Fibroblast of villous mesenchyme (primary cell): ENCODE measurements around the gene HIVEP3. TPM values are rescaled to one million over a fixed set of nuclear protein-coding genes. Genes with fewer than 3 reads are reported as not detected.

Source experiments
- DNase-seq: peaks from one replicate; pipeline ENCODE4 v3.0.0-alpha.2; 2010; ENCODE audit warnings: low read depth
- H3K4me3 ChIP-seq: 2 replicates; pipeline ENCODE4 v1.5.1; 2011; ENCODE audit warnings: low read depth, mild to moderate bottlenecking, low read length
- CTCF ChIP-seq: IDR thresholded peaks from 2 replicates; pipeline ENCODE4 v1.5.1; 2012; ENCODE audit warnings: low read depth, mild to moderate bottlenecking, low read length; ENCODE audit not compliant: insufficient read depth
- total RNA-seq: library from RNA; depleted of rRNA; stranded (reverse); fragments of >200 nt; gene quantifications from 2 replicates; pipeline ENCODE4 v1.2.3, GENCODE V29; 2012

Gene HIVEP3
- total RNA-seq, 1 donor, result 0.86 TPM

GRCh38 chr1:41882068-41882477, 36.6 kb downstream of the HIVEP3 start:
- no peak for DNase-seq
- TF ChIP-seq CTCF, result no peak
- H3K4me3 ChIP-seq, result no peak overlapping the region

- H3K4me3 ChIP-seq, result no peak overlapping the region
- no peak for DNase-seq
- TF ChIP-seq CTCF, result no peak
These were observed 37.5 kb downstream of the HIVEP3 start for GRCh38 chr1:41880950-41881885.

GRCh38 chr1:41880261-41880660, 38.5 kb downstream of the HIVEP3 start:
- H3K4me3 ChIP-seq, result no peak overlapping the region
- no peak for DNase-seq
- no peak for TF ChIP-seq CTCF

- no peak overlapping the region for H3K4me3 ChIP-seq
- no peak for DNase-seq
- TF ChIP-seq CTCF, result no peak
These were observed 39.1 kb downstream of the HIVEP3 start for GRCh38 chr1:41879617-41880016.

- no peak for TF ChIP-seq CTCF
- DNase-seq, result no peak
- no peak overlapping the region for H3K4me3 ChIP-seq
These were observed 39.8 kb downstream of the HIVEP3 start for GRCh38 chr1:41878911-41879310.

- no peak overlapping the region for H3K4me3 ChIP-seq
- no peak for TF ChIP-seq CTCF
- no peak for DNase-seq
These were observed 40.2 kb downstream of the HIVEP3 start for GRCh38 chr1:41878495-41878894.
